Chondrocyte (in vitro differentiated cells): ENCODE results near the gene PLAGL2. TPM values are rescaled to one million over a fixed set of nuclear protein-coding genes. Genes with fewer than 3 reads are reported as not detected.

Experiments
- DNase-seq: peaks from one replicate; pipeline ENCODE4 v3.0.0; 2021; ENCODE audit warnings: mixed read lengths, low spot score
- H3K27ac Mint-ChIP-seq: one replicate; pipeline ENCODE4 v1.8.0; 2021; ENCODE audit warnings: mild to moderate bottlenecking, moderate library complexity, mixed read lengths; ENCODE audit not compliant: unreplicated experiment
- H3K27me3 Mint-ChIP-seq: 2 replicates; pipeline ENCODE4 v1.8.0; 2021; ENCODE audit warnings: low read depth, mixed read lengths
- H3K36me3 Mint-ChIP-seq: 2 replicates; pipeline ENCODE4 v1.8.0; 2021; ENCODE audit warnings: low read depth, mixed read lengths
- H3K4me1 Mint-ChIP-seq: 2 replicates; pipeline ENCODE4 v1.8.0; 2021; ENCODE audit warnings: low read depth, mild to moderate bottlenecking, mixed read lengths
- H3K4me3 Mint-ChIP-seq: one replicate; pipeline ENCODE4 v1.8.0; 2021; ENCODE audit warnings: mild to moderate bottlenecking, moderate library complexity, mixed read lengths; ENCODE audit not compliant: unreplicated experiment
- H3K9me3 Mint-ChIP-seq: 2 replicates; pipeline ENCODE4 v1.8.0; 2021; ENCODE audit warnings: low read depth, mixed read lengths
- CTCF ChIP-seq: fragments of 200-600 bp; sonication (generic); IDR thresholded peaks from 2 replicates; pipeline ENCODE4 v1.5.0; 2021; ENCODE audit warnings: antibody characterized with exemption, mild to moderate bottlenecking, moderate library complexity
- total RNA-seq: library from RNA; stranded (reverse); gene quantifications from 3 replicates; pipeline ENCODE4 v1.2.1, GENCODE V29; 2021

The PLAGL2 gene
- total RNA-seq, 1 donor from 2014 or later, result 16.4 TPM

GRCh38 chr20:32209850-32210605 lies 2.5 kb upstream of the PLAGL2 start:
- DNase-seq, result no peak
- H3K27me3 Mint-ChIP-seq, result no peaks in the 10 kb centered on the region
- H3K4me3 Mint-ChIP-seq, result no peak overlapping the region
- no peak overlapping the region for H3K27ac Mint-ChIP-seq
- peaks cover 44% of the 10 kb centered on the region for H3K4me1 Mint-ChIP-seq
- H3K9me3 Mint-ChIP-seq, result no peaks in the 10 kb centered on the region
- peaks cover 27% of the 10 kb centered on the region for H3K36me3 Mint-ChIP-seq
- no peak for TF ChIP-seq CTCF

- Mint-ChIP-seq H3K4me3 (peak overlapping the region; percentile 91), H3K9me3 (no peaks in the 10 kb centered on the region), H3K27ac (peak overlapping the region; percentile 78), H3K27me3 (no peaks in the 10 kb centered on the region), H3K36me3 (peaks cover 22% of the 10 kb centered on the region), H3K4me1 (peaks cover 58% of the 10 kb centered on the region)
- no peak for DNase-seq
- no peak for TF ChIP-seq CTCF
Observed at GRCh38 chr20:32208499-32209154, 1.1 kb upstream of the PLAGL2 start.

GRCh38 chr20:32206760-32207625 lies 550 bp downstream of the PLAGL2 start:
- H3K27me3 Mint-ChIP-seq, result no peaks in the 10 kb centered on the region
- peaks cover 17% of the 10 kb centered on the region for H3K36me3 Mint-ChIP-seq
- no peak for DNase-seq
- no peak for TF ChIP-seq CTCF
- H3K9me3 Mint-ChIP-seq, result no peaks in the 10 kb centered on the region
- peak overlapping the region; percentile 93 for H3K27ac Mint-ChIP-seq
- H3K4me3 Mint-ChIP-seq, result peak overlapping the region; percentile 98
- H3K4me1 Mint-ChIP-seq, result peaks cover 63% of the 10 kb centered on the region

GRCh38 chr20:32205843-32206759 lies 1.4 kb downstream of the PLAGL2 start:
- H3K27ac Mint-ChIP-seq, result peak overlapping the region; percentile 93
- no peak for TF ChIP-seq CTCF
- no peaks in the 10 kb centered on the region for H3K9me3 Mint-ChIP-seq
- DNase-seq, result no peak
- H3K27me3 Mint-ChIP-seq, result no peaks in the 10 kb centered on the region
- peak overlapping the region; percentile 98 for H3K4me3 Mint-ChIP-seq
- H3K36me3 Mint-ChIP-seq, result peaks cover 13% of the 10 kb centered on the region
- peaks cover 69% of the 10 kb centered on the region for H3K4me1 Mint-ChIP-seq
